GM18873 (cell line): ENCODE results near the gene PMP22.
"Not testable (repeated sequence)": the region's sequence is repeated elsewhere in the genome, so short reads cannot be mapped to it uniquely, and the experiment has no call there.

ENCODE experiments used
- ATAC-seq: cut with Tn5 transposase; IDR thresholded peaks from one replicate; pipeline ENCODE4 v1.9.1; 2021; ENCODE audit warnings: mild to moderate bottlenecking, moderate library complexity, moderate number of reproducible peaks; ENCODE audit not compliant: unreplicated experiment, low FRiP score

Gene PMP22

DNA sequence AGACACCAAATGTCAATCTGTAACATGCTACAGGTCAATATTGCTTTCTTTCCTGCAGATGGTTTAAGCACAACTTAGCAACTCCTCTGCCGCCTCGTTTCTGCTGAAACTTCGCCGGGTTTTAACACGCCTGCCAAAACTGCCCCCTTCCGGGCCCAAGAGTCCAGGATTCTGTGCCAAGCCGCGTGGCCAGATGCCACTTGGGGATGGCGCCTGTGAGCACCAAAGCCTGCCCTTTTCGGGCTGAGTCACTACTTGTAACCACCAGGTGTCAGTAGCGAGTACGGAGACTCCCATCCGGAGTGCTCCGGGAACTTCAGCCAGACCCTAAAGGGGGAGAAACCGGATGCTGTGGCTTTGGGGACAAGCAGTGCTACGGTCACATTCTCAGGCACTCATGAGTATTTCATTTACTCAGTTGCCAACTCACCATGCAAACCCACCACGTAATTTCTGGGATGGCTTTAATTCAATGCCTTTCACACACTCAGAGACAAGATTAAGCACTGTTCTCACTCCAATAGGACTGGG lies 7.8 kb downstream of the PMP22 start:
- peak; percentile 75 for ATAC-seq

DNA sequence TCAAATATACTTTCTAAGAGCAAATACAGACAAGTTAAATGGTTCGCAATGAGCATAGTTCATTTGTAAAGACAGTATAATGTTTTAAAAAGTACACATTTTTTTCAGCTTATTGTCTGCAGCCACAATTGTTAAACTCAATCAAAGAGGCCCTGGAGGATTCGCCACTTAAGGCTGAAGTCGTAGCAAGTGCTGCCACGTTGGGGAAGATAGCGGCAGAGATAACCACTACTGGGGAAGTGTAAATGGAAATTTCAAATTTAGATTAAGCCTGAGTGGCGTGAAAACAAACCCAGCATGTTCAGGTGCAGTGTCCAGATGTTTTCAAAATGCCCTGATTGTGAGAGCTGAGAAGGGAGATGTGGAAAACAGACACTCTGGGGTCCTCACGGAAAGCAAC lies 8.4 kb downstream of the PMP22 start:
- ATAC-seq = no peak

DNA sequence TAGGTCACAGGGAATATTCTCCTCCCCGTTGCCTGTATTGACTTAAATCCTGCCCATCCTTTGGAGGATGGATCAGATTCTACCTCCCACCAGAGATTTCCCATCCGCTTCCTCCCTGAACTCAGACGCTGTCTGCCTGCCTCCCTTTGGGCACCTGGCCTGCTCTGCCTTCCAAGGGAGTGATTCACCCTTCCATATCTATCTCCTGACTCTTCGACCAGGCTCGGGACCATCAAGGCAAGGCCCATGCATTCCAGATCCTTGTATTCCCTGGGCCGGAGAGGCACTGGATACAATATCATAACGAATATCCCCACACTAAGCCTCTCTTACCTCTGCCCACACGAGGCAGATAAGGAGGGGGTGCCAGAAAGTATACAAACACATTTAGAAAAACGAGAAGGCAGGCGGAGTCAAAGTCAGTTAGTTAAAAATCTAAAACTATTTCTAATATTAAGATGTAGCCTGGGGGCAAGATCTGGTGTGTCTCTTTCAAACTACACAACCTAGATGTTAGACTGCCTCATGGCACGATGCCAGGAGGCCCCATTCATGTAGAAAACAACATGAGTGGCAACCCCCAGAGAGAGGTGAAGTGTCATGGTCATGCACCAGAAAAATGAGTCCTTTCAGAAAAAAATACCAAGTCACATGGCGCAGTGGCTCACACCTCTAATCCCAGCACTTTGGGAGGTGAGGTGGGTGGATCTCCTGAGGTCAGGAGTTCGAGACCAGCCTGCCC lies 9.2 kb downstream of the PMP22 start:
- no peak for ATAC-seq

DNA sequence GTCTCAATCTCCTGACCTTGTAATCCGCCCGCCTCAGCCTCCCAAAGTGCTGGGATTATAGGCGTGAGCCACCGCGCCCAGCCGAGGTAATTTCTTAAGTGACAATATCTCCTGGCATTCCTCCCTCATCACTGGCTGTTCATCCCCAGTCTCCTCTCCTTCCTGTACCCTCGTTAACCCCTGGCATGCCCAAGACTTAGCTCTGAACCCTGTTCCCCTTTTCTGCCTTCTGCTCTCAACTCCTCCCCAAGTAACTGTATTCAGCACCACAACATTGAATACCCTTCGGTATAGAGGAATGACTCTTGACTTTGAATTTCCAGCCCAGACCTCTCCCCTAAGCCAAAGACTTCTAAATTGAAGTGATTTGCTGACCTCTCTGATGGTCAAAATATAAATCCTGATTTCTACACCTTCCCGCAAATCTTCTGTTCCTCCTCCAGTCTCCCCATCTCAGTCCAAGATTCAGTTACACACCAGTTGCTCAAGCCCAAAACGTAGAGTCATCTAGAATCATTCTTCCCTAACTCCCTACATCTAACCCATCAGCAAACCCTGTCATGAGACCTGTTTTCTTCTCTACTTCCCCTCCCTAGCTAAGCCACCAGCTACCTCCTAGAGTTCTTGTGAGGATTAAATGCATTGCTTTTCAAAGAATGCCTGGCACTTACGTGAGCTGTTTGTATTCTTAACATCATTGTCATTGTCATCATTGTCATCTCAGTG lies 14.8 kb downstream of the PMP22 start:
- no peak for ATAC-seq

DNA sequence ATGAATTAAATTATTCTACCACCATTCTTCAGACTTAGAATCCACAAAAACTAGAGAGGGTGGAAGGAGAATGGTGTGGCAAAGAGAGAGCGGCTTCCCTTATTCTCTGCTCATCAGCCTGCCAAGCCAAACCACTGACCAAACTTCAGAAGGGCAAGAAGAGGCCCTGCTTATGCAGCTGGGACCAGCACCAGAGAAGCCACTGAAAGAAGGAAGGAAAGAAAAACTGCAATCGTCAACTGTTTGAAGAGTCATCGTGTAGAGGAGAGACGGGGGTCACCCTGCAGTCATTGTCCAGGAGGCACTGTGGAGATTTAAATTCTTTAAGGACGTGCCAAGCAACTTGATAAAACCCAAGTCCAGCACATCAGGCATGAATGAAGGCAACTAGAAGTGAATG lies 15.6 kb downstream of the PMP22 start:
- ATAC-seq = no peak

DNA sequence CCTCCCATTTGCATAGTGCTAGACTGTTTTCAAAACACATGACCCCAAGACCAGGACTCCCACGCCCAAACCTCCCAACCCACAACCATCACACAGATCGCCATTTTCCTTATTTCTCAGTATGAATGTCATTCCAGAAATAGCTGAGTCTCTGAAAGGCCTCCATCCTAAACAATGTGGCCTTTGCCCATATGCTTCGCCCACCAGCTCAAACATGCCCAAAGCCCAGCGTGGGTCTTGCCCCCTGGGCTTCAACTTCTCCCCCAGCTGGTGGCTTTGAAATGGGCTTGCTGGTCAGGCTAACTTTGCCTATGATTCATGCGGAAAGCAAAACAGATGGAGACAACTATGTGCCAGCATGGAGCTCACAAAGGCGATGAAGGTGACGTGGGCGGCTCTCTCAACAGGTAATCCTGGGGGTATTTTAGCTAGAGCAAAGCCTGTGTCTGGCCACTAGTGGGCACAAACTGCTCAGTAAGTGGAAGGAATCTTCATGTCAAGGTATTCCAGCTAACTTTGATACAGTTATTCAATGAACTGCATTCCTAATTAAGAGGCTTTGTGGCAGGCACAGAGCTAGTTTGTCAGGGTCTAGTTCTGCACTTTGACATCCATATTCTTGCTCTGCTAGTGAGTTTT lies 17.1 kb downstream of the PMP22 start:
- no peak for ATAC-seq

DNA sequence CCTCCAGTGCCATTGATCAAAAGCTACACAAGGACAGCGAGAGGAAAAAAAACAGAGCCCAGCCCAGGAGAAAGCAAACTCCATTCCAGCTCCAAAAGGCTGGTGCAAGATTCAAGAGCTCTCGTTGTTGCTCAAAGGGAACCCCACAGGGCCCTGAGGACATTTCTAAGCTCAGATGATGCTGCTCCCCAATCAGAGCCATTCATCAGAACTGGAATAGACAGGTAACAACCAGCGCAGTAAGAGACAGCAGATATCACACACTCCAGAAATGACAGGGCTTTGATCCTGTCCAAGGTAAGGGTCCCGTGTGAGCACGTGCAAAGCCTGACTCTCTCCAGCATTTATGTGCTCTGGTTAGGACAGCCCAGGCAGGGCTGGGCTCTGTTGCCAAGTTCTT lies 20.1 kb downstream of the PMP22 start:
- no peak for ATAC-seq

DNA sequence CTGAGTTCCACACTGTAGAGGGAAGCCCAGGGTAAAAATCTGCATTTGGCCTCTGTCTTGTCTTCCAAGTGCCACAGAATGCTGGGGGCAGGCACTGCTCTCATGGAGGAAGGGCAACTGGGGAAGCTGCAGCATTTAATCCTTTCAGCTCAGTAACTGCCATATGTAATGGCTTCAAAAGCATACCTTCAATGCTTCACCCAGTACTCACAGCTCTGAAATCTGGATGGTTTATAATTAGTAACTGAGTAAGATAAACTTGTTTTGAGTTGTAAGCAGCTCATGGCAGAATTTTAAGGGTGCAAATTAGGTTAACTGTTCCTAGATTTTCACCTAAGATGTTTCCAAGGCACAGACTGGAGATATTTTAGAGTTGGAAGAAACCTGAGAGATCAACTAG lies 24.5 kb downstream of the PMP22 start:
- ATAC-seq = no peak

DNA sequence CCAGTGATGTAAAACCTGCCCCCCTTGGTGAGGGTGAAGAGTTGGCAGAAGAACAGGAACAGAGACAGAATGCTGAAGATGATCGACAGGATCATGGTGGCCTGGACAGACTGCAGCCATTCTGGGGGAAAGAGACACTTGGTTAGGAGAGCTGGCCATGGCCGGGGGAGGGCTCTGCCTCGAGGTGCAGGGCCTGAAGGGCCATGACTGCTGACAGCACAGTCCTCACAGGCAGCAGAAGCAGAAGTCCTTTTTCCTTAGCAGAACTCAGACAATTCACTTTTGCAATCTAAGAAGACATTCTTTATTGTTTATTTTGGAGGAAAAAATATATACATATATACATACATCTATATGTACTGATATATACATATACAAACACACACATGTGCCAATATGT lies 25.6 kb downstream of the PMP22 start:
- ATAC-seq = no peak

DNA sequence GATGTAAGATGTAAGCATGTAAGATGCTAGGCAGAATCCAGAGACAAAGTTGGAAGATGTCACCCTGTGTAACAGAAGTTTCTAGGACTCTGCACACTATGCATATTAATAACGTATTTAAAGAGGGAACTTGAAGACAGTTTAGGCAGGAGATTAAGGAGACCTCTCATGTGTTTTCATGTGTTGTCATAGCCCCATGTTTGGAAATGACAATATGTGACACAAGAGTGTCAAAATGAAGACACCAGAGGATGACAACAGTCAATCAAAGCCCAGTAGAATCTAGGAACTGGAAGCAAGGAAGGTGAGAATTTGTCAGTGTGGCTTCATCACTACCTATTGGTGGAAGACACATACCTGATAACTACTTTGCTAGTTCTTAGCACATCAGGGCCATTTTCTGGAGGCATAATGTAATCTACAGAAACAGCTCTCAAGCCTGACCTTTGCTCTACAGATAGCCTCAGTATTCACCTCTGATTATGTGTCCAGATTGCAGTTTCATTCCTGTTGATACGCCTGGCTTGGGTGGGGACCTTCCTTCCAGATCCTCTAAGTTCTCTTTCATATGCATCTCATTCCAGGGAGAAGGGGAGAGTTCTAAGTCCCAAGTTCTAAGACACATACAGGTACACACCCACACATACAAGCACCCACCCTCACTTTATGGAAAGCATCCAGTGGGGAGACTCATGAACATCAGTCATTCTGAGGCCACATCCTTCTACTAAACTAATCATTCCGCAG lies 26.3 kb downstream of the PMP22 start:
- ATAC-seq = no peak

DNA sequence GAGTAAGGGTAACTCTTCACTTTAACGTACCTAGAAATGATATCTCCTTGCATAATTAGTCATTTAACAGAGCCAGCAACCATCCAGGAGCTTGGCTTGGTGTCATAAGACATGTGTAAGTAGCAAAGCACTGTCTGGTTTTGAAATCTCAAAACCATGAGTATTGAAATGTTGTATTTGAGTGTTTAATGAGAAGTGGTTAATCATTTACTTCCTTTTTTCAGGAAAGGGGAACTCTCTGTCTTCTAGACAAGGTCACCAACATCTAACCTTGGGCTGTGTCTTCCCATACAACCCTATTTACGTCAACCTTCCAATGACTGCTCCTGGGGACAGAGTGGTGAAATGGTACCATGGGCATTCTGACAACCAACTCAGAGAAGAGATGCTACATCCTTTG lies 27.1 kb downstream of the PMP22 start:
- ATAC-seq = no peak

DNA sequence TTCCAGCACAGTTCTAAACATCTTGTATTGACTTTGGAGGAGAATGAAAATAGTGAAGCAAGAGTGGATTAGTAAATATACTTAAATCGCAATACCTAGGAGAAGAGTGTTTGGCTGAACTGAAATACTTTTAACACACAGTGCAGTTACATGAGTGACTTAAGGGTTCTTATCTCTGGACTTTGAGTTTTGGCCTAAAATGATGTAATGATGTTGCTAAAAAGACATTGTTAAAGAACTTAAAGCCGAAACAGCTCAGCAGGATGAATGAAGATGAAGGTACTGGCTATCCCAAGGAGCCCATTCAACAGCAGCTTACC lies 28.1 kb downstream of the PMP22 start:
- ATAC-seq = no peak

DNA sequence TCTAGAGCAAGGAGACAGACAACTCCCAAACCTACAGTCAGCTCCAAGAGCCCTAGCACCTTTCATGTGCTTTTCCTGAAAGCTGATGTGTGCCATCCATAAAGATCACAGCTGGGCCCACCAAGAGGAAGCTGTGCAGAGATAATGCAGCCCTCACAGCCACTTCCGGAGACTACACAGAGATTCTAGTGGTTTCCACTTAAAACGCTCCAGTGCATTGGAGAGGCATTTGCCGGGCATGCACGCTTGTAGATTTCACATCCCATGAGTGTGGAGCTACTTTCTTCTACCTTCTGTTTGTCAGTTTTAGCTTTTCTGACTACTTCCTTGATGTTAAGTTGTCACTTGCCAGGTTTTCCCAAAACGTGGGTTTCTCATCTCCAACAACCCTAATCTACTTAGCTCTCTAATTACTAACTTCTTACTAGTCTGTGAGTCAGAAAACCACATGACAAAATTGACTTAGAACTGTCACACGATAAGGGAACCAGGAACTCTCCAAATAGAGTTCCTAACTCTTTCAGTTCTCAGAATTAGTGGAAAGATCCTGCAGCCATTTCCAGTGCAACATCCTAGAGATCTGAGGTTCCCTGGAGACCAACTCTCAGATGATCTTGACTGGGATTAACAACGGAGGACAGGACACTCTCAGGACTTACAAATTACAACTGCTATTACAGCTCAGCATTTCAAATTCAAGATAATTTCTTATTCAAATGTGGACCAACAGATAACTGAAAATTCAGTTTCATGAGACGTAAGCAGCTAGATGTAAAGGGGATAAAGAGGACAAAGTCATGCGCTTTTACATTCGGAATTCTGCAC lies 28.6 kb downstream of the PMP22 start:
- no peak for ATAC-seq

DNA sequence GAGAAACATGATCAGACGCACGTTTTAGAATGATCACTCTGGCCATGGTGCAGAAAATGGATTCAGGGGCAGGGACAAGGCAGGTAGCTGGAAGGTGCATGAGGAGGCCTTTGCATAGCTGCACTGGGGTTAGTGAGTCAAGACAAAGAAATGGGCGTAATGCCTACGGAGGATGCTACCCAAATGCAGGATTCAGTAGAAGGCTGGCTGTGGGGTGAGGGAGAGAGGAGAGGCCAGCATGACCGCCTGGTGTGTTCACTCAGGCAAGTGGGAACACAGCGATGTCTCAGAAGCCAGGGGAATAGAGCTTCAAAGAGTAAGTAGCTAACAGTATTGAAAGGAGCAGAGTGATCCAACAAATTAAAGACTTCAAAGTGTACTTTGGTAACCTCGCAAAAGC lies 31.2 kb downstream of the PMP22 start:
- ATAC-seq = no peak

DNA sequence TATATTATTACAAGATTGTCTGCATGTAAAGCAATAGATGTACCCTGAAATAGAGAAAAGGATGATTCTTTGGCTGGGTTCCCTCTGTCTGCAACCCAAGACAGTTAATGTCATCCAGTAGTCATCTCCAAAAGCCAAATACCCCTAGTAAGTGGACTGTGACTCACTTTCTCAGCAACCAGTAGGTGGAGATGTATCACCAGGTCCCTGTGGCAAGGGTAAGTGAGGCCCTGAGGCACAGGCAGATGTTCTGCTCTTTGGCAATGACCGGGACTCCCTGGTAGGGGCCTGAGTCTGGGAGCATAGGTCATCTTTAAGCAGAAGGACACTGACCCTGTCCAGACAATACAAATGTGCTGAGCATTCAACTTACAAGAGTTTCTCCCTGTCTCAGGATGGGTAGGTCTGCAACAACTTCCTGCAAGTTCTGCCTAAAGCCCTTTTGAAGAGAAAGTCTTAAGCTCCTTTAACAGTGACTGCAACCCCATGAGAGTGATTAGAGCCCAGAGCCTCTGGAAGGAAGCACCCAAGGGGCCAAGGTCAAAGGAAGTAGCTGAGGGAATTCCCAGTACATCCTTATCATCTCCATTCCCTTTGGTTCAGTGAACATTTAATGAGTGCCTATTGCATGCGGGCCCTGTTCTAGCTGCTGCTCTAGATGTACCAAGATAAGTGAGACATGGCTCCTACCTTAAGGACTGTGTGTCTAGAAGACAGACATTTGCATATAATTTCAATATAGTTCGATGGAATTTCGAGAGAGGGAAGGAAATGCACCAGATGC lies 31.9 kb downstream of the PMP22 start:
- ATAC-seq = no peak

DNA sequence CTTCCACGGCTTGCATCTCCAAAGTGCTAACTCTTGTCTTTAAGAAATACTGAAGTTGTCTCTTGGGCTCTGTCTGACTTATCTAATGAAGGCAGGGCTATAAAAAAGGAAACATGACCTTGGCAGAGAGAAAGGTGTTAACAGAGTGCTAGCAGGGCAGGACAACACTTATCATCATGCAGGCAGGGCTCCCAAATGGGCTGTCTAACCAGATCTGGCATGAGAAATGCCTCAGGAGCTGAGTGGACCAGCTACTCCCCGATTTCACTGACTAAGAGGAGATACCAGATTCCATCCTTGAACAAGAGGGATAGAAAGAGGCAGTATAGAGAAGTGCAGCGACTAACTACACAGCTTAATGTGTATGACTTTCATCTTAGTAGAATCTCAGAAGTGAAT lies 32.6 kb downstream of the PMP22 start:
- no peak for ATAC-seq

DNA sequence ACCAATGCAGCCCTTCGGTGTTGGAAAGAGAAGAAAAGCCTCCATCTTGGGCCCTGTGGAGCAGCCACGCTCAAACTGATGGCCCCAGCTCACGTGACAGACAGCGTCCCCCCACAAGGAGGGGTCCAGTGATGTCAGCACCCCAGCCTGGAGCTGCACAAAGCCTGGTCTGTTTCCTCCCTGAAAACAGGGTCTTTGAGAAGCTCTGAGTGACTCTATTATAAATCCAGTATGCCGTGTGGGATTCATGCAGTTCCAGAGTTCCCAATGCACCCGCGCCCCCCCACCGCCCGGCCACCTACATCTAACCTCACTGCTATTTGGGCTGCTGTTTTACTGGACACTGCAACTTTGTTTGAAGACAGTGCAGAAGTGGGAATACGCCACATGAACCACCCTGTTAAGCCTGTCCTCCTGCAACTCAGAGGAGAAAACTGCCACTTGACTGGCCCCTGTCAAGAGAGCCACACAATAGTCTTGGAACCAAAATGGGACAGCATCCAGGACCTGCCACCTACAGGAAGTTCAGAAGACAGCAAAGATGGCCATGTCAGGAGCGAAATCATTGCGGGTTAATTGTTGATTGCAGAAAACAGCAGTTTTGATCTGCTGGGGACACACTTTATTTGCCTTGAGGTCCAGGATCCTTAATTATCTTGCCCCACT lies 33.1 kb downstream of the PMP22 start:
- no peak for ATAC-seq

DNA sequence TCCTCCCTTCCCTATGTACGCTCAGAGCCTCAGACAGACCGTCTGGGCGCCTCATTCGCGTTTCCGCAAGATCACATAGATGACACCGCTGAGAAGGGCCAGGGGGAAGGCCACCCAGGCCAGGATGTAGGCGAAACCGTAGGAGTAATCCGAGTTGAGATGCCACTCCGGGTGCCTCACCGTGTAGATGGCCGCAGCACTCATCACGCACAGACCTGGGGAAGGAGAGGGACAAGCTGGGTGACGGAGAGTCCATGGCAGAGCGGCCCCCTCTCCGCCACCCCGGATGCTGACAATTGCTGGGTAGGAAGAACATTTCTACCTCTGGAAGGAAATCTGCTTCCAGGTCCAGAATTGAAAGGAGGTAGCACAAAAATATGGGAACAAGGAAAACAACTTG lies 34.3 kb downstream of the PMP22 start:
- ATAC-seq = no peak

DNA sequence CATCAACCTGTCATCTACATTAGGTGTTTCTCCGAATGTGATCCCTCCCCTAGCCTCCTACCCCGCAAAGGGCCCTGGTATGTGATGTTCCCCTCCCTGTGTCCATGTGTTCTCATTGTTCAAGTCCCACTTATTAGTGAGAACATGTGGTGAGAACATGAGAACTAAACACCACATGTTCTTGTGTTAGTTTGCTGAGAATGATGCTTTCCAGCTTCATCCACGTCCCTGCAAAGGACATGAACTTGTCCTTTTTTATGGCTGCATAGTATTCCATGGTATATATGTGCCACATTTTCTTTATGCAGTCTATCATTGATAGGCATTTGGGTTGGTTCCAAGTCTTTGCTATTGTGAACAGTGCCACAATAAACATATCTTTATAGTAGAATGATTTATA lies 43.3 kb downstream of the PMP22 start:
- ATAC-seq = not testable (repeated sequence)
